Myocyte (in vitro differentiated cells): Measurements from ENCODE around the gene PTGES3L. TPM values are rescaled to one million over a fixed set of nuclear protein-coding genes. Genes with fewer than 3 reads are reported as not detected.
"Not testable (repeated sequence)": the region's sequence is repeated elsewhere in the genome, so short reads cannot be mapped to it uniquely, and the experiment has no call there.

Source experiments
- DNase-seq: peaks from one replicate; pipeline ENCODE4 v3.0.0-alpha.2; 2012; ENCODE audit warnings: low read depth
- total RNA-seq: library from RNA; depleted of rRNA; stranded (reverse); fragments of >200 nt; gene quantifications from 2 replicates; pipeline ENCODE4 v1.2.3, GENCODE V29; 2014

The PTGES3L gene
- total RNA-seq, 1 donor from 2014 or later = 28.8 TPM

- DNase-seq = no peak
These were observed 59.0 kb downstream of the PTGES3L start for GRCh38 chr17:42920922-42921321.

GRCh38 chr17:42920106-42920900 lies 59.6 kb downstream of the PTGES3L start:
- DNase-seq = no peak

- not testable (repeated sequence) for DNase-seq
These were observed 60.3 kb downstream of the PTGES3L start for GRCh38 chr17:42919522-42920077.

GRCh38 chr17:42918902-42919521 lies 60.9 kb downstream of the PTGES3L start:
- no peak for DNase-seq

Other genes starting within 250 kb of the PTGES3L start
- gene EZH1, start 235.0 kb downstream of the PTGES3L start, total RNA-seq = 24.6 and 28.6 TPM in 2 replicates
- gene RAMP2, start 218.9 kb downstream of the PTGES3L start, total RNA-seq = 0.26 TPM in 1 of 2 replicates, not detected in the other
- 60.8 and 63.7 TPM in 2 replicates for gene VPS25, start 206.6 kb downstream of the PTGES3L start, total RNA-seq
- gene WNK4, start 199.5 kb downstream of the PTGES3L start, total RNA-seq = 0.16 TPM in 1 of 2 replicates, not detected in the other
- 53.4 and 72.8 TPM in 2 replicates for gene COA3, start 181.4 kb downstream of the PTGES3L start, total RNA-seq
- not detected in 2 replicates for gene CNTD1, start 181.2 kb downstream of the PTGES3L start, total RNA-seq
- gene BECN1, start 155.8 kb downstream of the PTGES3L start, total RNA-seq = 73.5 and 124 TPM in 2 replicates
- 88.9 and 103 TPM in 2 replicates for gene PSME3, start 146.7 kb downstream of the PTGES3L start, total RNA-seq
- 0.40 and 0.78 TPM in 2 replicates for gene AOC2, start 135.5 kb downstream of the PTGES3L start, total RNA-seq
- 0.47 and 0.67 TPM in 2 replicates for gene AOC3, start 128.9 kb downstream of the PTGES3L start, total RNA-seq
- not detected in 2 replicates for gene G6PC1, start 79.3 kb downstream of the PTGES3L start, total RNA-seq
- 30.6 and 38.4 TPM in 2 replicates for gene AARSD1, start 15.6 kb downstream of the PTGES3L start, total RNA-seq
- 8.8 and 14.8 TPM in 2 replicates for gene RUNDC1, start 485 bp upstream of the PTGES3L start, total RNA-seq
- 1,015 and 1,025 TPM in 2 replicates for gene RPL27, start 18.3 kb upstream of the PTGES3L start, total RNA-seq
- 18.5 and 23.6 TPM in 2 replicates for gene IFI35, start 26.7 kb upstream of the PTGES3L start, total RNA-seq
- 346 and 366 TPM in 2 replicates for gene VAT1, start 42.3 kb upstream of the PTGES3L start, total RNA-seq
- gene RND2, start 45.2 kb upstream of the PTGES3L start, total RNA-seq = 0.35 and 0.78 TPM in 2 replicates
- gene BRCA1, start 145.3 kb upstream of the PTGES3L start, total RNA-seq = 4.9 and 5.2 TPM in 2 replicates
- gene NBR1, start 191.1 kb upstream of the PTGES3L start, total RNA-seq = 106 and 135 TPM in 2 replicates
- 2.2 and 2.9 TPM in 2 replicates for gene TMEM106A, start 231.8 kb upstream of the PTGES3L start, total RNA-seq
- gene CCDC200, start 248.5 kb upstream of the PTGES3L start, total RNA-seq = 0.62 TPM in 1 of 2 replicates, not detected in the other